Smooth muscle cell of the brain vasculature (primary cell): ENCODE results near the gene RFT1.

Source experiments
- DNase-seq: peaks from one replicate; pipeline ENCODE4 v3.0.0-alpha.2; 2012; ENCODE audit warnings: low read depth, low spot score

Gene RFT1, protein sequence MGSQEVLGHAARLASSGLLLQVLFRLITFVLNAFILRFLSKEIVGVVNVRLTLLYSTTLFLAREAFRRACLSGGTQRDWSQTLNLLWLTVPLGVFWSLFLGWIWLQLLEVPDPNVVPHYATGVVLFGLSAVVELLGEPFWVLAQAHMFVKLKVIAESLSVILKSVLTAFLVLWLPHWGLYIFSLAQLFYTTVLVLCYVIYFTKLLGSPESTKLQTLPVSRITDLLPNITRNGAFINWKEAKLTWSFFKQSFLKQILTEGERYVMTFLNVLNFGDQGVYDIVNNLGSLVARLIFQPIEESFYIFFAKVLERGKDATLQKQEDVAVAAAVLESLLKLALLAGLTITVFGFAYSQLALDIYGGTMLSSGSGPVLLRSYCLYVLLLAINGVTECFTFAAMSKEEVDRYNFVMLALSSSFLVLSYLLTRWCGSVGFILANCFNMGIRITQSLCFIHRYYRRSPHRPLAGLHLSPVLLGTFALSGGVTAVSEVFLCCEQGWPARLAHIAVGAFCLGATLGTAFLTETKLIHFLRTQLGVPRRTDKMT

DNA sequence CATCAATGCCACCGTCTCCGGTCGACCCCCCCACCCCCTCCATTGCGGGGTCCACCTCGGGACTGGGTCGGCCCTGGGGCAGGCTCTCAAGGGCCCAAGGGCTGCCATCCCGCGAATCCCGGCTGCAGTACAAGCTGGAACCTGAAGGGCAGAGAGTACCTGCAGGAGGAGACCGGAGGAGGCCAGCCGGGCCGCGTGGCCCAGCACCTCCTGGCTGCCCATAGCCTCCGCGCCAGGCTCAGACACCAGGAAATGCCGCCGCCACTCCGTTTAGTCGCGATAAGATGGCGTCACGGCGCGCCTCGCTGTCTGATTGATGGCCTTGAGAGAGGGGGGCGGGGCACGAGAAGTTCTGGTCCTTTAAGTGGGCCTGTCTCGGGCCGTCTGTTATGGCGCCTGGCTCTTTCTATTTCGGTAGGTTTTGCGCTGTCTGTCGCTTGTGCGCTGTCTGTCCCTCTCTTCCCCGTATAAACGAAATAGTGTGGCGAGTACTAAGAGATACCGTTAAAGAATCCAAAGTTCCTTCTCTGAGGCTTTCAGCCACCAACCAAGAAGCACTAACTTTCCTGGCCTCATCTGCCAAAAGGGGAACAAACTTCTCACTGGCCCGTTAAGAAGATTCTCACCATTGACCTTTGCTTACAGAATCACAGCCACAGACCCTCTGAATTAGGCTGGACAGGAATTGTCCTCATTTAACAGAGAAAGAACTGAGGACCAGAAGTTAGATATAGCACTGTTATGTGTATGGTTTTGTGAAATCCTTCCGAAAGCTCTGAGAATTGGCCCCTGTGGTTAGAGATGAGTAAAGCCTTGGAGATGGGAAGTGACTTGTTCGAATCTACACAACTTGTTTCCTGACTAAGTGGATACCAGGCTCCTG lies at the start of gene RFT1:
TSS of gene RFT1 (minus strand) at position 257 of the 883 bp plus-strand sequence. CDS start at position 222, 35 bp downstream.
- DNase-seq = peak; percentile 90

DNA sequence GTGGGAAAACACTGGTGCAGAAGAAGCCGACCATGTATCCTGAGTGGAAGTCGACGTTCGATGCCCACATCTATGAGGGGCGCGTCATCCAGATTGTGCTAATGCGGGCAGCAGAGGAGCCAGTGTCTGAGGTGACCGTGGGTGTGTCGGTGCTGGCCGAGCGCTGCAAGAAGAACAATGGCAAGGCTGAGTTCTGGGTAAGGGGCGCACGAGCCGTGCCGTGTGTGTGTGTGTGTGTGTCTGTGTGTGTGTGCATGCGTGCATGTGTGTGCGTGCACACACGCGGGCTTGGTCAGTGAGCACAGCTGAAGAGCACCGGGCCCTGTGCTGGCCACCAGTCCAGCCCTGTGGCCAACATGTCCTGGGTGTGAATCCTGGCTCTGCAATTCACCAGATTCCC lies 49.3 kb upstream of the RFT1 start:
- no peak for DNase-seq

DNA sequence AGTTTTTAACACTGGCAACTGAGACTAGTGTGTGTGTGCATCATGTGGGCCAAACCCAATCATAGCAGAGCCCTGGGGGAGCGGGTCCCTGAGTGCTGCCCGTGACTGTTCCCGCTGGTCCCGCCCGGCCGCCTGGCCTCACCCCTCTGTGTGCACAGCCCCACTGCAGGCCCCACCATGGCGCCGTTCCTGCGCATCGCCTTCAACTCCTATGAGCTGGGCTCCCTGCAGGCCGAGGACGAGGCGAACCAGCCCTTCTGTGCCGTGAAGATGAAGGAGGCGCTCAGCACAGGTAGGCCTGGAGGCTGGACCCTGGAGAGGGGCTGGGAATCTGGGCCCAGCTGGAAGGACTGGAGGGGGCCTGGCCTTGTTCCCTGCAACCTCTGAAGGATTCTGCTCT lies 48.0 kb upstream of the RFT1 start:
- DNase-seq = no peak

DNA sequence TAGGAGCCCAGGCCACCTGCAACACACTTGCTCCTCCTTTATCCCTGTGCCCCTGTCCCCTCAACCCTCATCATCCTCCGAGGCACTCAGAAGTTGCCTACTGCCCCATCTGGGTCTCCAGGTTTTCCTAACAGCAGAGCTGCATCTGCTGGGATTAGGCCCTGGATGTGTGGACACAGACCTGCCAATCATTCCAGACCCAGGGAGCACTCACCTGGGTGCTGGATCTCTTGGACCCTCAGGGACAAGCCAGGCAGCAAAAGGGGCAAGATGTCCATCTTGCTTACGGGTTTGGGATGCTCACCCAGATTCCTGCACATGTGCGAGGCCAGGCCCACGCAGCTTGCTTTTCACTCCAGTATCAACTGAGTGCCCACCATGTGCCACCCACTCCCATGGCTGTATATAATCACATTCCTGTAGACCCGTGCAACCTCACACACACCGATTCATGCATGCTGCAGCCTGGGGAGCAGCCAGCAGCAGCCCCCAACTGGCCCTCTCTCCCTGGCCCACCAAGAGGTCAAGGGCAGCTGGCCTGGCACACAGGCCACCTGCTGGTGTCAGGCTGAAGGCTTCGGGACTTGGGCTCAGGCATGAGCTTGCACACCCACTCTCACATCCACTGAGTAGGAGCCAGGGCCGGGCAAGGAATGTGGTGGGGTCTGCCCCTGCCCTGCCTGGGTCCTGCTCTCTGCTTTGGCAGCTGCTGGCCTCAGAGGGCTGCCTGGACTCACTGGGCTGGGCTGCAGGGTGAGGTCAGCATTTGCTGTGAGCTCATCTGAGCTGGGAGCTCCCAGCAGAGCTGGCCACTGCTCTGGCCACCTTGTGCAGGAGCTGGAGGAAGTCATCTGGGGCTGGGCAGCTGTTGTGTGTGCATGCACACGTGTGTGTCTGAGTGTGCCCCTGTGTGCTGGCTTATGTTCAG lies 45.6 kb upstream of the RFT1 start:
- no peak for DNase-seq

DNA sequence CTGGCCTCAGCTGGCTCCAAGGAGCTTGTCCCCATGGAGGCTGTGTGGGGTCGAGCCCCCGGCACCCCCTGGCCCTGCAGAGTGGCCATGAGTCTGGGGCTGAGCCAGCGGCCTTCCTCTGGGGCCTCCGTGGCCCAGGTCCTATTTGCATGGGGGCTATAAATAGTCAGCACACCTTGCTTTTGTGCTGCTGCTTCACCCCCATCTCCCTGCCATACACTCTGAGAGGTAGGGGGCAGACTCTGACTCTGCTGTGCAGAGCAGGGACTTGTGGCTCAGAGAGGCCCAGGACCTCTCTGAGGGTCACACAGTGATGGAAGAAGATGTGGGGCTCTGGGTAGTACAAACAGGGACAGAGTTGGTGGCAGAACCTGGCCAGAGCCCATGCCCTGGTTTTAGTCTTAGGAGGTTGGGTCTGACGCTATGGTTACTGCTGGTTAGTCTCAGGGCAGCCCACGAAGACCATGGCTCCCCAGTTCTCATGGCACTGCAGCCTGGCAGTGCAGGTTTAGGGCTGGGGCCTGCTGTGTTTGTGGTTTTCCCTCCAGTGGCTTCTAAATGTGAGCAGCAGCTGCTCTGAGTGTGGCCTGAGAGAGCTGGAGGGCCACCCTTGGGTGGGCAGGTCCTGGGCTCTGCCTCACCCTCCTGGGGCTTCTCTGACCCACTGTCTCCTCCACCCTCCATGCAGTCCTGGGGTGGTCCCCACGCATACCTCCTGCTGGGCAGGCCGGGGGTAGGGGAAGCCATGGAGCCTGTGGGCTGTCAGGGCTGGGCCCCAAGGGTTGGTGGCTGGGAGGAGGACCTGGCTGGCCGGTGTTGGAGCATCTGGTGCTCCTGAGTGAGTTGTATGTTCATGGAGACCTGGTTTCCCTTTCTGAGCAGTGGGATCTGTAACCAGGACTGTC lies 44.4 kb upstream of the RFT1 start:
- no peak for DNase-seq

DNA sequence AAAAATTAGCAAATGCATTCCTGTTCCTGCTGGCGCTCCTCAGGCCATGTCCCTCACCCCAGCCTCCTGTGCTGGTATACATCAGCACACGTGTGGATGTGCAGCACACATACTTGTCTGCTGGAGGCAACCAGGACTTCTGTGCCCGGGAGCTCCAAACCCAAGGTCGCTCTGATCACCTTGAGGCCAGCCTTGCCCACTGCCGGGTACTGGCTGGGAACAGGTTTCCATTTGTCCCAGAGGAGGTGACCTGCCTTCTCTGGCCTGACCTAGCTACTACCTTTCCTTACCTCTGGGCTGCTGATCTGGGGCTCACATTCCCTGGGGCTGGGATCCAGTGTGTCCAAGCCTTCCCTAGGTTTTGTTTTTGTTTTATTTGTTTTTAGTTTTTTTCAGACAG lies 42.9 kb upstream of the RFT1 start:
- DNase-seq = no peak

DNA sequence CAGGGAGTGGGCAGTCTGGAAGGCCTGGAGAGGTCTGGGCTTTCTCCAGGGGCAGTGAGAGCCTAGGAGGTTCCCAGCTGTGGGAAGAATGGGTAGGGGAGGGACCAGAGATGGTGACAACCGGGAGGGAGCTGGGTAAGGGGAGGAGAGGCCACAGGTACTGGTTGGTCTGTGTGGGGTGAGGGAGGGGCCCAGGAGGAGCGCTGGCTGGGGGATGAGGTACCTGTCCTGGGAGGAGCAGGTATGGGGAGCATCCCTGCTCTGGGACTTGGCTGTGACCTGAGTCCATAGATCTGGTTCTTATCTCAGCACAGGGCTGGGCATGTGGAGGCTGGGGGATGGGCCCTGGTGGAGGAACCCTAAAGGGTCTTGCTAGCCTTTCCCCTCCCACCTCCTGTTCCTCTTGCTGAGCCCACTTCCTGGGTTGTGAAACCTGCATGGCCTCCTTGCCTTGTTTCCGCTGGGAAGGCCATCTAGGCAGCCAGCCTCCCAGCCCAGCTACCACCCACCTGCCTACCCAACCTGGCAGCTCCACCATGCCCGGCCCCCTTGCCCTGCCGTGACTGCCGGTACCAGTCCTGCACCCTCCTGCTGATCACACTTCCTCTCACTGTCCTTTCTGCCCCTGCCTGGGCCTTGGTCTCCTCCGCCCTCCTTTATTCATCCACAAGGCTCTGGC lies 41.7 kb upstream of the RFT1 start:
- DNase-seq = no peak

DNA sequence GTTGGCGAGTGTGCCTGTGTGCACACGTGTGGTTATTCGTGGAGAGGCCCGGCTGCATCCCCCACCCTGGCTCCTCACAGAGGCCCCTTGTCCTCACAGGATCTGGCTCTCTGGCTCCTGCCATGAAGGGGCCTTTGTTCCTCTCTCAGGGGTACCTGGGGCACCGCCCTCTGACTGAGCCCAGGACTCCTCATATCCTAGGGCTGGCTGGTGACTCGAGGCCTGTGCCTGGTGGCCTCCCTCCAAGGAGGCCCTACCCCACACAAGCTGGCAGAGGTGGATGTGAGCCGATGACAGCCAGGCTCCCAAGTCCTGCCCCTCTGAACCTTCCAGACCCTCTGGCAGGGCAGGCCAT lies 40.8 kb upstream of the RFT1 start:
- no peak for DNase-seq

DNA sequence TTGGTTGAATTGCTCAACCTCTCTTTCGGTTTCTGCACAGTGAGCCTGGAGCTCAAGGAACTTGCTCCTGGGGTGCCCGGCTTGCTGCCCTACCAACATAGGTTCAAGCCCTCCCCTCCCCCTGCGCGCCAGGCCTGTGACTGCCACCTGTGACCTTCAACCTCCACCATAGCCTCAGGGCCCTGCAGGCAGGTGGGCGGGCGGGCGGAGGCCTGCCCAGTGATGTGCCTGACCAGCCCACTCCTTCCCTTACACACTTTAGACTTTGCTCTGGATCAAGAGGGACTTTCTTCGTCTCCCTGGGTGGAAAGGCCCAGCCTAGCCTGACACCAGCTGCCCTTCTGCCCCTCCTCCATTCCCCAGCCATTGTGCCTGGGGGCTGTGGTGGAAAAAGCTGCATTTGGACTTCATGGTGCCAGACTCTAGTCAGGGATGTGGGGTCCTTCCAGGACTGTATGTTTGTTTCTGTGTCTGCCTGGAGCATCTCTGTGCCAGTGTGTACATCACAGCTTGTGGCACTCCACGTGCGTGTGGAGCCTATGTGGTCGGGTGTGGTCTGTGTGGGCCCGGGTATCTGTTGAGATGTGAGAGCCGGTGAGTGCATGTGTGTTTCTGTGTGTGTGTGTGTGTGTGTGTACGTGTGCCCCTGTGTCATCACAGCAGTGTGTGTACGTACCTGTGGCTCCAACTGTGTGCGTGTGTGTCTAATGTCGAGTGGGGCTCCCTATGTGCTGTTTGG lies 40.3 kb upstream of the RFT1 start:
- DNase-seq = no peak

DNA sequence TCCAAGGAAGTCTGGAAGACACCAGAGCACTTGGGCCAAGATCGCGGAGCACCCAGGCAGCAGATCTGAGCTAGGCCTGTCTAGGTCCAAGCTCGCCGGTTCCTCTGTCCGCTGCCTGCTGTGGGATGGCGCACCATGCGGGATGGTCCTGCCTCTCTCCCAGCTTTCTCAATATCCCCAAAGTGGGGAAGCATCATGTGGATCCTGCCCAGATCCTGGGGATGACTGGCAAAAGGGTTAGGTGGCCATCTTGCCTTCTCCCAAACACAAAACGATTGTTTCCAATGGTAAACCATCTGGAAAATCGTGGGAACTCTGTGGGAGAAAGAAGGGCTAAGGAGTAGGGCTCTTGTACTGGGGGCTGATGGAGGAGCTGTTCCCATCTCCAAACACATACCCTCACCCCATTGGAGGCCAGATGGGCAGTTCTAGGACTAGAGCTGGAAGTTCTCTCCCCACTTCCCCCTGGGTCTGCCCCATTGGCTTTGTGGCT lies 39.6 kb upstream of the RFT1 start:
- no peak for DNase-seq

DNA sequence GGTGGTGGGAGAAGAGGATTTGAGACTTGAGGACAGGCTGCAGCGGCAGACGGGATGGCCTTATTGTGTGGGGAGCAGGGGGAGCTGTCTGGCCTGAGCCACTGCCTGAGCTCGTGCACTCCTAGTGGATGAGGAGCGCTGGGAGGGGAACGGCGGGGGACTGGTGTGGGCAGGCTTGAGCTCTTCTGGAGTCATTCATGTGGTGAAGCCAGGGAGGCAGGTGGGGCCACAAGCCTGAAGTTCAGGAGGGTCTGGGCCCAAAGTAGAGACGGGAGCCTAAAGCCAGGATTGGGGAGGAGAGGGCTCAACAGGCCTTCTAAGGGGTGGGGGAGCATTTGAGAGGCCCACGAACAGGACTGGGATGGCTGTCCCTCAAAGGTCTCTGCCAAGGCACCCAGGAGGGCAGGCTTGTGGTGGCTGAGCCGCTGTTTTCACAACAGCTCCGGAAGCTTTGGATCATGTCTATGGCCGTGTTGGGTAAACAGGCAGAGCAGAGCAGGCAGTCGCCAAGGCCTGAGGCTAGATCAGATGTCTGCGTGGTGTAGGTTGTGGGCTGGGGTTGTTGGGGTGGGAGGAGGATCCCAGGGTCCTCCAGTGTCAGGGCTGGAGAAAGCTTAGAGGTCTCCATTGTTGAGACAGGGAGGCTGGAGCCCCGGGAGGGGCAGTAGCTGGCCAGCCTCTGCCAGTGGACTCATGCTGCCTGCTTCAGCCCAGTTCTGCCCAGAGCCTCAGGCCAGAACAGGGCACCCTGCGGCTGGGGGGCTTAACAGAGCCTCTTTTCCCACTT lies 39.0 kb upstream of the RFT1 start:
- DNase-seq = no peak

DNA sequence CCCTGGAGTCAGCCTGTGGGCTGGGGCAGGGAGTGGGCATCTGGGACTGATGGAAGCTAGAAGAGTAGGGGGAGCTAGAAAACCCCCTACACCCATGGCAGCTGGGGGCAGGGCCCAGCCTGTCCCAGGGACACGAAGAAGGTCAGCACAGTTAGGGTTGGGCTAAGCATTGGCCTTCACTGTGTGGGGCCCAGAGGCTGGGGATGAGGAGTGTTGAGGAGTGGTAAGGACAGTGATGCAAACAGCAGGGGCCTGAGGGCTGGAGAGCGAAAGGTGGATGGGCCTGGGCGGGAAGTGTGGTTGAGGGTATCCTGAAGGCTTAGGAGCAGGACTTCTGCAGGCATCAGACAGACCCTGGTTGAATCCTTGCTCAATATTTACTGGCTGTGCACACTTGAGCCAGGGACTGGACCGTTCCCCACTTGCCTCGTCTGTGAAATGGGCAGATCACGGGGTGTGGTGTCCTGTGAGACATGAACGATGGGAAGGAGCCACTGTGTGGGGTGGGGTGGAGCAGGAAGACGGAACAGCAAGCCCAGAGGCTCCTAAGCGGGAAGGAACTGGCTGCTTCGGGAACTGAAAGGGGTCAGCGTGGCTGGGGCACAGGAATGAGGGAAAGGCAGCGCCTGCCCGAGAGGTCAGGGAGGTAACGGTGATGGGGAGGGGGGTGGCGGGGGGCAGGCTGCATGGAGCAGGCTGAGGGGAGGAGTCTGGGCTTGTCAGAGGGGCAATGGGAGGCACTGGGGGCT lies 38.1 kb upstream of the RFT1 start:
- DNase-seq = no peak

DNA sequence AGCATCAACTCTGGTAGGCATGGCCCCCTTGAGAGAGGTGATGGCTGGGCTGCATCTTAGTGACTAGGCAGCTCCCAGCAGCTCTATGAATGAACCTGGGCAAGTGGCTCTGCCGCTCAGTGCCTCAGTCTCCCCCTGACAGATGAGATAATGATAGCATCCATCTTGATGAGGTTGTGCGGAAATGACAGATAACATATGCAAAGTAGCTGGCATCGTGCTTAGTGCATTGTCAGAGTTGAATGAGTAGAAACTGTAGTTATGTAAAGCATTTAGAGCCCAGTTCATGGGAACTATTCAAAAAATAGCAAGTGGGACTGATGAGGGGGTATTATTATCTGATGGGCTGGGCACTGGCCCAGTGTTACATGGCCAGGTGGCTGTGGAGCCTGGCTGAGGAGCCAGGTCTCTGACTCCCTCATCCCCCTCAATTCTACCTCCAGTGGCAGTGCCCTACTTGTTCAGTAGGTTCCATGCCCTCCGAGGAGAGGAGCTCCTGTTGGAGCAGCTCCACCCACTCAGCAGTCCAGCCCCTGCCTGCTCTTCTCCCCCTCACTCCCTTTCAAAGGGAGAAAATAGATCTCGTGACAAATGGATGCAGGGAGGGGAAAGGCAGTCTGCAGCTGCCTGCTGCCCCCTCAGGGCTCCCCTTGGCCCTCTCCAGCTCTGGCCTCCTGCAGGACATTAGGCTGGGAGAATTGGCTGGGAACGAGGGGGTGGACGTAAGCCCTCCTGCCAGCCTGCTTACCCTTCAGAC lies 37.4 kb upstream of the RFT1 start:
- no peak for DNase-seq

DNA sequence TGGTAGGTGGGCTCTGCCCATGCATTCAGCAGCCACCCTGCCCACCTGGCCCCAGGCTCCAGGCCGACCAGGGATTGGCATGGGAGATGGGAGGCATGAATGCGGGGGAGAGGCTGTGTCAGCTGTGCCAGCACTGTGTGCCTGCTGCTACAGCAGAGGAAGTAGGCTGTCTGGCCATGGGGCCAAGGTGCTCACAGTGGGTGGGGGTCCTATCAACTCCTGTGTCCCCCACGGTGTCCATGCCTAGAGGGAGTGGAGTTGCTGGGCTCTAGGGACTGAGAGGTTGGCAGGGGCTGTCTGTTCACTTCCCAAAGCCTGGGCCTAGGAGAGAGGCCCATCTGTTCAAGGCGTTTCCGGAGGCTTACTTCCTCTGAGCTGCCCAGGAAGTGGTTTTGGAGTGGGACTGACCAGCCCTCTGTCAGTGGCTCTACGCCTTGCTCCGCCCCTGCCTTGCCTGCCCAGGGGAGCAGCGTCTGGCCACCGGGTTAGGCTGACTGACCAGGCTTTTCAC lies 36.6 kb upstream of the RFT1 start:
- no peak for DNase-seq

DNA sequence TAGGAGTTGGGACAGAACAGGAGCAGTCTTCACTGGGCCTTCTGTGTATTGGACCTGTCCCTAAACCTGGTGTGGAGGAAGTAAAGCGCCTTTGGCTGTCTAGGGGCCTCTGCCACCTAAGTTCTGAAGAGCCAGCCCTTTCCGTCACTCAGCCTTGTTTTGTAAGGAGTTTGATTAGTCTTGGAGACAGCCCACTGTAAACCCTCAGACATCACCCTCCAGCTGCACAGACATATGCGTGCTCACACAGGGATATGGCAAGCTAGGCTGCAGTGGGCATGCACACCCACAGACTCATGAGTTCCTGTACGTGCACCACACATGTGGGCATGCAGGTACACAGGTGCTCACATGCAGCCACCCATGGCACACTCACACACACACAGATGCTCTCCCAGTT lies 36.0 kb upstream of the RFT1 start:
- no peak for DNase-seq

DNA sequence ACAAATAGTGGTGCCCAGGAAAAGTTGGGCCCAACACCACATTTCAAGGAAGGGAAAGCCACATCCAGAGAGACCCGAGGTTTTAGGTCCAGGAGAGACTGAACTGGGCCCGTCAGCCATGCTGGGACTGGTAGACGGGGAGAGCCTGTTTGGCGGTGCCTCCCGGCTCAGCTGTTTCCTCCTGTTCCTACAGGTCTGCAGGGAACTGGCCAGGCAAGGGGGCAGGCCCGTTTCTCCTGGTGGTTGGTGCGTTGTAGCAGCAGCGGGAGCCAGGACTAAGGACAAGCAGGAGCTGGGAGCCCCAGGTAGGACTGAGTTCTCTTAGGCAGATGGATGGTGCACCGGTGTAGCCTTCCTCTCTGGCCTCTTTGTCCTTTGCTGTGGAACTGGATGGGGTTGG lies 34.7 kb upstream of the RFT1 start:
- DNase-seq = no peak
